Measurements from ENCODE around the gene ZC3HAV1L.
"Not testable (repeated sequence)": the region's sequence is repeated elsewhere in the genome, so short reads cannot be mapped to it uniquely, and the experiment has no call there.

ZC3HAV1L gene

DNA sequence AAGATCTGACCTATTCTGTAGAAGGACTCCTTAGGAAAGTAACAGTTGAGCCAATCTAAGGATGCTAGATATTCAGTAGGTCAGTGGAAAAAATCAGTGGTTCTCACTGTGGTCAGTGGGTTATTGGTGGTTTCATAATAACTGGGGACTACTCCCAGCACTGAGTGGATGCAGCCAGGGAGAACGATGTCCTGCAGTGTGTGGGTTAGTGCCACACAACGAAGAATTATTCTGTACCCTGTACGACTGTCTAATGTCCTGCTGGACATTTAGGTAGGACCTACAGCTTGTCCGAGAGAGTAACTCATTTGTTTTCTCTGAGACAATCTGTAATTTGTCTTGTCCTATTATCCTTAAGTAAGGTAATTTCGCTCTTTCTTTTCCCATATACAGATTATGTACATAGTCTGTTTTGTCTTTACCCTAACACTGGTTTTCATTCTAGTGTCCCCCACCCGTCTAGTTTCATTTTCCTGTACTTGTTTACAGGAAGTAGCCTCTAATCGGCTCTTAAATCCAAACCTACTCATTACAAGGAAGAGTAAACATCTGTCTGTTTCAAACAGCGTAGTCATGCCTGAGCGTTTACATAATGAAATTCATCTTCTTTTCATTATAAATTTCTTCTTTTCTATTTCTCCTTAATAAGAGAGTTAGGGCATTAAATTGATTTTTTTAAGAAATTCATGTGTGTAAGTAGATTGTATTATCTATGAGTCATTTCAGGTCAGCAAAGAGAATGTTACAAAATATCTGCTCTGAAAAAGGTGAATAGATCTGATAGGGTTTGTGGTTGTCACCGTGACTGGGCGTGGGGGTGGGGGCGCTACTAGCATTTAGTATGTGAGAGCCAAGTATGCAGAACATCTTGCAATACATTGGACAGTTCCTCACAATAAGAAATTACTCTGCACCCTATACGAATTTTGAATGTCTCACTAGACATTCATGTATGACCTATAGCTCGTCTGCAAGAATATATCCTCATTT, 8.3 kb upstream of the ZC3HAV1L start:
- H3K27ac Mint-ChIP-seq, result peak overlapping the region; percentile 65
- peaks cover 59% of the 10 kb centered on the region for H3K36me3 Mint-ChIP-seq (ENCODE audit: low read depth)
- H3K4me1 Mint-ChIP-seq (ENCODE audit: low read depth), result peaks cover 63% of the 10 kb centered on the region
- no peaks in the 10 kb centered on the region for H3K27me3 Mint-ChIP-seq
- no peaks in the 10 kb centered on the region for H3K9me3 Mint-ChIP-seq
- no peak overlapping the region for H3K4me3 Mint-ChIP-seq

DNA sequence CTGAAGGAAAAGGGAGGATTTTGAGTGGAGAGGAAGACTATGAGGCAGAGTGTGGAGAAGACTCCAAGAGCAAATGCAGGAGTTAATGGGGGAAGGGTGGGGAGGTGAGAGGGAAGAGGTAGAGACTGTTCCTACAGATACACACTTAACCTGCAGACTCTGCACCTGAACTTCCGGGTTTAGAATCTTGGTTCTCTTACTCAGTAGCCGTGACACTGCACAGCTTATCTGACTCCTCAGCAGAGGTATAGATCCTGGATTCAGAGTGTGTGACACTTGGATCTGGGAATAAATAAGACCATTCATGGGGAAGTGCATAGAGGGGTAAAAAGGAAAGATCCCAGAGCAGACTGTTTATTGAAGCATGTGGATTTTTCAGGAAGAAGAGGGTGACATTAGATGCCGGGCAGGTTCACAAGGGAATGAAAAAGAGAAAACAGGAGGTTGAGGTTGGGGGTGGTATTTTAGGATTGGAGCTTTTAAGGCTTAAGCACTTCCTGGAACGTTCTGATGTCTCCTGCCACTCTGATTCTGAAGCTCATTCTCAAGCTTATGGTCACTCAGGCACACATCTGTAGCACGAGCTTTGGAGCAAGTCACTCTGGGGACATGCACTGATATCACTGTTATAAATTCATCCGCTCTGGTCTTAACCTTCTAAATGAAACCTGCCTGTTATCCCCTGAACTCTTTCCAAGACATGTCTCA, 5.7 kb upstream of the ZC3HAV1L start:
- peaks cover 9% of the 10 kb centered on the region for H3K27me3 Mint-ChIP-seq
- H3K27ac Mint-ChIP-seq, result no peak overlapping the region
- H3K4me3 Mint-ChIP-seq, result no peak overlapping the region
- peaks cover 35% of the 10 kb centered on the region for H3K36me3 Mint-ChIP-seq (ENCODE audit: low read depth)
- H3K9me3 Mint-ChIP-seq, result no peaks in the 10 kb centered on the region
- H3K4me1 Mint-ChIP-seq (ENCODE audit: low read depth), result peaks cover 46% of the 10 kb centered on the region

- Mint-ChIP-seq H3K27me3 (peaks cover 9% of the 10 kb centered on the region), H3K36me3 (ENCODE audit: low read depth) (peaks cover 18% of the 10 kb centered on the region), H3K9me3 (no peaks in the 10 kb centered on the region), H3K4me1 (ENCODE audit: low read depth) (peaks cover 32% of the 10 kb centered on the region), H3K4me3 (no peak overlapping the region), H3K27ac (no peak overlapping the region)
Observed at GRCh38 chr7:139038691-139039090, 2.8 kb upstream of the ZC3HAV1L start.

- Mint-ChIP-seq H3K27ac (no peak overlapping the region), H3K4me3 (peak overlapping the region; percentile 86)
Observed at GRCh38 chr7:139036901-139037300, 1.1 kb upstream of the ZC3HAV1L start.

DNA sequence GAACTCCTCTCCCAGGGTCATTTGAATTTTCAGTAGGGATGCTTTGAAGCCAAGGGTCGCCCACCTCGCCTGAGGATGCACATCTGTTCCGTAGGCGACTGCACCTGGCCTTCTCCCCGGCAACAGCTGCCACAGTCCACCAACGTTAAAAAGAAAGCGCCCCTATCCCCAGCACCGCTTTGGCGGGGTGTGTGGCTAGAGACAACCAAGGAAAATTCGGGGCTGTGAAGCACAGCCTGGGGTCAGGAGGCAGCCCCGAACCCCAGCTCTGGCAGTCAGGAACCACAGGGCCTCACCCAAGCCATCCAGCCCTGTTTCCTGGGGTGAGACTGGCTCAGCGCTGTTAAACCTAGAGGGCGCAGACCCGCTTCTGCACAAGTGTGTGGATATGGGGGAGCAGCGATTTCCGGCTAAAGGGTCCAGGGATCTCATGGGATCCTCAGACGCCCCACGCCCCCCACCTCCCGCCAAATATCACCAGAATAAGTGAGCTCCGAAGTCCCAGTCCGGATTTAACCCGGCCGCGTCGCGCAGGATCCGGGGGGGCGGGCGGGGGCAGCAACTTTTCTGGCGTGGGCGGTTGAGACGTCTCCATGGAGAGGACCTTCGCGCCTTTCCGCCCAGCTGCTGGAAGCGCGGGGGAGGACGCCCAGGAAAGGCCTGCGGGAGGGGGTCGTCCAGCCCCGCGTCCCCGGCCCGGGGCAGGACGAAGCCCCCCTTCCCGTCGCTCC, 822 bp downstream of the ZC3HAV1L start:
- H3K27me3 Mint-ChIP-seq, result peaks cover 9% of the 10 kb centered on the region
- H3K4me1 Mint-ChIP-seq (ENCODE audit: low read depth), result peaks cover 19% of the 10 kb centered on the region
- peaks cover 26% of the 10 kb centered on the region for H3K36me3 Mint-ChIP-seq (ENCODE audit: low read depth)
- H3K4me3 Mint-ChIP-seq, result peak overlapping the region; percentile 86
- H3K9me3 Mint-ChIP-seq, result no peaks in the 10 kb centered on the region
- H3K27ac Mint-ChIP-seq, result peak overlapping the region; percentile 78

More at GRCh38 chr7:139036901-139037300, 1.1 kb upstream of the ZC3HAV1L start:
- Mint-ChIP-seq H3K9me3 (no peaks in the 10 kb centered on the region), H3K36me3 (ENCODE audit: low read depth) (peaks cover 17% of the 10 kb centered on the region), H3K27me3 (peaks cover 9% of the 10 kb centered on the region), H3K4me1 (ENCODE audit: low read depth) (peaks cover 26% of the 10 kb centered on the region)

DNA sequence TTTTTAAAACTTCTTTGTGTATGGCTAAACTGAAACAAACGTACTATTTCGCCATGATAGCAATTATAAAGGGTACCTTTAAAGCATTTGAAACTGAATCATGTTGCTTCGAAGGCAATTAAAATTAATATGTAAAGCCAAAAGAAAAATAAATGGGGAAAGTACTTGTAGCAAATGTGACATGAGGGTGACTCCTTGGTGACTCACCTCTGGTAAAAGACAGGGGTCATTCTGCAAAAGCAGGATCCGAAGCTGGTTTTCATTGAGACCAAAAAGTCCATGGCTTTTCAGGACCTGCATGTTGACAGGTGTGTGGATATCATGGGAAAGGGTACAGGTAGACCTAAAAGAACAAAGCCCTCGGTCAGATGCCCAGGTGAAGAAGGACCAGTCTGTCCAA, 1.5 kb downstream of the ZC3HAV1L start:
- H3K4me3 Mint-ChIP-seq, result peak overlapping the region; percentile 86
- peak overlapping the region; percentile 45 for H3K27ac Mint-ChIP-seq
- no peaks in the 10 kb centered on the region for H3K9me3 Mint-ChIP-seq
- H3K36me3 Mint-ChIP-seq (ENCODE audit: low read depth), result peaks cover 33% of the 10 kb centered on the region
- H3K27me3 Mint-ChIP-seq, result peaks cover 9% of the 10 kb centered on the region
- H3K4me1 Mint-ChIP-seq (ENCODE audit: low read depth), result peaks cover 19% of the 10 kb centered on the region

- Mint-ChIP-seq H3K4me1 (ENCODE audit: low read depth) (peaks cover 19% of the 10 kb centered on the region), H3K27me3 (peaks cover 8% of the 10 kb centered on the region), H3K4me3 (peak overlapping the region; percentile 86), H3K36me3 (ENCODE audit: low read depth) (peaks cover 38% of the 10 kb centered on the region), H3K9me3 (no peaks in the 10 kb centered on the region), H3K27ac (peak overlapping the region; percentile 45)
Observed at GRCh38 chr7:139033346-139034114, 2.3 kb downstream of the ZC3HAV1L start.

DNA sequence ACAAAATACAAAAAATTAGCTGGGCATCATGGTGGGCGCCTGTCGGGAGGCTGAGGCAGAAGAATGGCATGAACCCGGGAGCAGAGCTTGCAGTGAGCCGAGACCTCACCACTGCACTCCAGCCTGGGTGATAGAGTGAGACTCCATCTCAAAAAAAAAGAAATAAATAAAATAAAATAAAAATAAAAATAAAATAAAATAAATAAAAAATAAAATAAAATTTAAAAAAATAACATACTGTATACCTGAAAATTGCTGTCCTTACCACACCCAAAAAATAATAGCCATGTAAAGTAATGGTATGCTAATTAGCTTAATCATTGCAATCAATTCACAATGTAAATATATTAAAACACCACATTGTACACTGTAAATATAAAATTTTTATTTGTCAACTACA, 3.4 kb downstream of the ZC3HAV1L start:
- H3K27ac Mint-ChIP-seq, result no peak overlapping the region

GRCh38 chr7:139029353-139029752, 6.5 kb downstream of the ZC3HAV1L start:
- no peaks in the 10 kb centered on the region for H3K27me3 Mint-ChIP-seq
- peaks cover 7% of the 10 kb centered on the region for H3K4me1 Mint-ChIP-seq (ENCODE audit: low read depth)
- H3K4me3 Mint-ChIP-seq, result no peak overlapping the region
- no peaks in the 10 kb centered on the region for H3K9me3 Mint-ChIP-seq
- H3K27ac Mint-ChIP-seq, result no peak overlapping the region
- peaks cover 70% of the 10 kb centered on the region for H3K36me3 Mint-ChIP-seq (ENCODE audit: low read depth)

More for the DNA sequence above, 3.4 kb downstream of the ZC3HAV1L start:
- peaks cover 16% of the 10 kb centered on the region for H3K4me1 Mint-ChIP-seq (ENCODE audit: low read depth)
- H3K9me3 Mint-ChIP-seq, result no peaks in the 10 kb centered on the region
- H3K36me3 Mint-ChIP-seq (ENCODE audit: low read depth), result peaks cover 47% of the 10 kb centered on the region
- H3K27me3 Mint-ChIP-seq, result peaks cover under 1% of the 10 kb centered on the region
- no peak overlapping the region for H3K4me3 Mint-ChIP-seq

DNA sequence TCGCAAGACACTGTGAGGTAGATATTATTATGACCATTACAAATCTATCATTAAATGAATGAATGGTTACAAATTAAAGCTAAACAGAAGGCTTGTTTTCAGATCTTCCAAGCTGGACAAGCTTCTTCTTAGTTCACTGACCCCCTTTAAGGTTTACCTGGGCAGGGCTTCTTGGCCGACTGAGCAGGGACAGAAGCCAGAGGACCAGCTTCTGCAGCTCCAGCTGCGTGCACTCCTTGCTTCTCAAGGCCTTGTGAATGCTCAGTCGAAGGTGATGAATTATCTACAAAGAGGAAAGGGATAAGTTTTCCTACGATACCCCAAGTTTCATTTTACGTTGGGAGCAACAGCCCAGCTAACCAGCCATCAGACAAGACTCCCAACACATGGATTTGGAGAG, 9.3 kb downstream of the ZC3HAV1L start:
- no peaks in the 10 kb centered on the region for H3K4me1 Mint-ChIP-seq (ENCODE audit: low read depth)
- H3K4me3 Mint-ChIP-seq, result no peak overlapping the region
- H3K27me3 Mint-ChIP-seq, result no peaks in the 10 kb centered on the region
- peaks cover 75% of the 10 kb centered on the region for H3K36me3 Mint-ChIP-seq (ENCODE audit: low read depth)
- H3K27ac Mint-ChIP-seq, result no peak overlapping the region
- no peaks in the 10 kb centered on the region for H3K9me3 Mint-ChIP-seq

GRCh38 chr7:139025861-139026260, 10.0 kb downstream of the ZC3HAV1L start:
- not testable (repeated sequence) for H3K27me3 Mint-ChIP-seq; H3K4me3 Mint-ChIP-seq; H3K9me3 Mint-ChIP-seq; H3K4me1 Mint-ChIP-seq (ENCODE audit: low read depth); H3K27ac Mint-ChIP-seq
- H3K36me3 Mint-ChIP-seq (ENCODE audit: low read depth), result peaks cover 70% of the 10 kb centered on the region

DNA sequence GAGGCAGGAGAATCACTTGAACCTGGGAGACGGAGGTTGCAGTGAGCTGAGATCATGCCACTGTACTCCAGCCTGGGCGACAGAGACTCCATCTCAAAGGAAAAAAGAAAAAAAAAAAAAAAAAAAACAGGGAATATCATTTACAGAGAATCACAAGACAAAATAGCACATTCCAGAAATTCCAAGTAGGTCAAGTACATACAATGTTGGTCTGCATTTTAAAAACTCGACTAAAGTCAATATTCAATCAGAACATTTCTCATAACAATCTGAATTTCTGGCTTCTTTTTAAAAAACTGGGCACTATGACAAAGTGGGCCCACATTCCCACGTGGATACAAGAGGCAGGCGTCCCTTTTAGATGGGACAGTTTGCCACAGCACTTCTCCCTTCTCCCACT, 12.8 kb downstream of the ZC3HAV1L start:
- peaks cover 50% of the 10 kb centered on the region for H3K36me3 Mint-ChIP-seq (ENCODE audit: low read depth)
- H3K27ac Mint-ChIP-seq, result no peak overlapping the region
- H3K27me3 Mint-ChIP-seq, result no peaks in the 10 kb centered on the region
- no peak overlapping the region for H3K4me3 Mint-ChIP-seq
- H3K9me3 Mint-ChIP-seq, result no peaks in the 10 kb centered on the region
- H3K4me1 Mint-ChIP-seq (ENCODE audit: low read depth), result no peaks in the 10 kb centered on the region

DNA sequence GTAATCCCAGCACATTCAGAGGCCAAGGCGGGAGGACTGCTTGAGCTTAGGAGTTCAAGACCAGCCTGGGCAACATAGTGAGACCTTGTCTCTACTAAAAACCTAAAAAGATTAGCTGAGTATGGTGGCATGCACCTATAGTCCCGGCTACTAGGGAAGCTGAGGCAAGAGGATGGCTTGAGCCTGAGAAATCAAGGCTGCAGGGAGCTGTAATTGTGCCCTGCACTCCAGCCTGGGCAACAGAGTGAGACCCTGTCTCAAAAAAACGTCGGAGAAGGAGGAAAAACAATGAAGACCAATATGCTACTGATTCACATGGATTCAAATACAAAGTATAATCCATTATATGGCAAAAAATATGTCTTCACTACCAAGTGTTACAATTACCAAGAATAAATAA, 13.6 kb downstream of the ZC3HAV1L start:
- Mint-ChIP-seq H3K27me3 (no peaks in the 10 kb centered on the region), H3K4me3 (no peak overlapping the region), H3K9me3 (no peaks in the 10 kb centered on the region), H3K4me1 (ENCODE audit: low read depth) (no peaks in the 10 kb centered on the region), H3K36me3 (ENCODE audit: low read depth) (peaks cover 46% of the 10 kb centered on the region), H3K27ac (no peak overlapping the region)

GRCh38 chr7:139018910-139019309, 16.9 kb downstream of the ZC3HAV1L start:
- no peak overlapping the region for H3K4me3 Mint-ChIP-seq
- H3K9me3 Mint-ChIP-seq, result no peaks in the 10 kb centered on the region
- peaks cover 16% of the 10 kb centered on the region for H3K36me3 Mint-ChIP-seq (ENCODE audit: low read depth)
- H3K27ac Mint-ChIP-seq, result no peak overlapping the region
- peaks cover 3% of the 10 kb centered on the region for H3K27me3 Mint-ChIP-seq
- no peaks in the 10 kb centered on the region for H3K4me1 Mint-ChIP-seq (ENCODE audit: low read depth)

Data from stimulated activated naive CD8-positive, alpha-beta T cell treated with anti-CD3 and anti-CD28 coated beads, Interleukin-15, Interleukin-2, amounts not matched to agents 100 ng/mL and 50 ng/mL, for 24 hours (primary cell).